Measurements from ENCODE around the gene PARK7. TPM values are rescaled to one million over a fixed set of nuclear protein-coding genes. Genes with fewer than 3 reads are reported as not detected.

PARK7 gene
- total and polyA plus RNA-seq, 11 donors, result 275 to 550 (median 345) TPM

GRCh38 chr1:8022395-8023286 lies 61.1 kb downstream of the PARK7 start:
- Histone ChIP-seq H3K36me3 (no peaks in the 10 kb centered on the region), H3K27ac (peak overlapping the region in 1 of 12 donors; percentile 54), H3K27me3 (peaks cover 0 to 17% (median 0%) of the 10 kb centered on the region in 9 donors), H3K9me3 (no peaks in the 10 kb centered on the region), H3K4me3 (no peak overlapping the region), H3K4me1 (peaks cover 0 to 56% (median 30%) of the 10 kb centered on the region in 12 donors)
- no peak for TF ChIP-seq CTCF (IDR thresholded peaks at IDR 0.05)
- TF ChIP-seq POLR2A (IDR thresholded peaks at IDR 0.05), result no peak
- ATAC-seq (no peak), DNase-seq (no peak)
- intact Hi-C loops (cut with DNase I), result loop anchor here in 4 of 10 donors (5.0 to 10.0 kb wide), 4 partner anchors 35 to 422 kb away; no protein-coding TSS in a partner anchor
- WGBS, 4 donors, result 81 to 95% (median 91%) methylated on average over 3 of the region's 3 CpGs

GRCh38 chr1:8023287-8023994 lies 61.9 kb downstream of the PARK7 start:
- TF ChIP-seq POLR2A (IDR thresholded peaks at IDR 0.05) (no peak), CTCF (IDR thresholded peaks at IDR 0.05) (no peak)
- H3K27me3 ChIP-seq, result peaks cover 0 to 17% (median 0%) of the 10 kb centered on the region in 9 donors
- peaks cover 0 to 56% (median 32%) of the 10 kb centered on the region in 12 donors for H3K4me1 ChIP-seq
- DNase-seq, result no peak
- peak overlapping the region in 3 of 12 donors; percentile 66 to 95 (median 87) for H3K4me3 ChIP-seq
- 89 to 94% (median 90%) methylated on average over 10 of the region's 10 CpGs for WGBS, 4 donors
- H3K27ac ChIP-seq, result peak overlapping the region in 1 of 12 donors; percentile 54
- intact Hi-C loops (cut with DNase I), result loop anchor here in 4 of 10 donors (5.0 to 10.0 kb wide), 4 partner anchors 36 to 421 kb away; no protein-coding TSS in a partner anchor
- no peaks in the 10 kb centered on the region for H3K9me3 ChIP-seq
- ATAC-seq, result no peak
- no peaks in the 10 kb centered on the region for H3K36me3 ChIP-seq

GRCh38 chr1:8023995-8024313 lies 62.4 kb downstream of the PARK7 start:
- no peak for ATAC-seq
- H3K9me3 ChIP-seq, result no peaks in the 10 kb centered on the region
- 32 to 96% (median 49%) methylated on average over 1 of the region's 1 CpG for WGBS, 4 donors
- intact Hi-C loops (cut with DNase I), result loop anchor here in 4 of 10 donors (5.0 to 10.0 kb wide), 4 partner anchors 37 to 421 kb away; no protein-coding TSS in a partner anchor
- TF ChIP-seq CTCF (IDR thresholded peaks at IDR 0.05) (no peak), POLR2A (IDR thresholded peaks at IDR 0.05) (no peak)
- no peaks in the 10 kb centered on the region for H3K36me3 ChIP-seq
- DNase-seq, result no peak
- H3K4me1 ChIP-seq, result peaks cover 0 to 55% (median 33%) of the 10 kb centered on the region in 12 donors
- peak overlapping the region in 3 of 12 donors; percentile 66 to 95 (median 87) for H3K4me3 ChIP-seq
- H3K27ac ChIP-seq, result peak overlapping the region in 1 of 12 donors; percentile 54
- H3K27me3 ChIP-seq, result peaks cover 0 to 17% (median 0%) of the 10 kb centered on the region in 9 donors

All from heart left ventricle (tissue), 16 donors.